T-helper 17 cell (primary cell): Measurements from ENCODE around the gene ZFYVE9. TPM values are rescaled to one million over a fixed set of nuclear protein-coding genes. Genes with fewer than 3 reads are reported as not detected.

ENCODE experiments used
- ATAC-seq: fragments of 150-1000 bp; cut with Tn5 transposase; 2 replicates; pipeline ENCODE4 v1.10.0; 2021; ENCODE audit warnings: mild to moderate bottlenecking, moderate library complexity
- DNase-seq, 3 donors: peaks; one replicate each; pipeline versions ENCODE4 v3.0.0 to v3.0.0-alpha.2; 2020 to 2021
- H3K9me3 ChIP-seq: one replicate; pipeline ENCODE4 v1.7.0; 2013; ENCODE audit warnings: low read length, mild to moderate bottlenecking; ENCODE audit not compliant: control insufficient read depth, poor library complexity, severe bottlenecking
- H3K27ac Mint-ChIP-seq: one replicate; pipeline ENCODE4 v1.8.0; 2022; ENCODE audit warnings: mild to moderate bottlenecking, moderate library complexity, mixed read lengths
- H3K27me3 Mint-ChIP-seq: one replicate; pipeline ENCODE4 v1.8.0; 2022; ENCODE audit warnings: mixed read lengths
- H3K36me3 Mint-ChIP-seq: one replicate; pipeline ENCODE4 v1.8.0; 2022; ENCODE audit warnings: low read depth, mixed read lengths
- H3K4me1 Mint-ChIP-seq: one replicate; pipeline ENCODE4 v1.8.0; 2022; ENCODE audit warnings: mild to moderate bottlenecking, mixed read lengths
- H3K4me3 Mint-ChIP-seq: one replicate; pipeline ENCODE4 v1.8.0; 2022; ENCODE audit warnings: mild to moderate bottlenecking, moderate library complexity, mixed read lengths
- total RNA-seq, 4 donors: library from RNA in 2 of 4; stranded (reverse) in 2 of 4; gene quantifications; one replicate each; pipeline ENCODE4 v1.2.3 and lab custom pipeline; 2022 to 2026

ZFYVE9 gene
- total RNA-seq, 2 donors from 2014 or later, result 3.7 to 5.7 TPM

GRCh38 chr1:52253421-52253820, 111.5 kb downstream of the ZFYVE9 start:
- Mint-ChIP-seq H3K27me3 (no peaks in the 10 kb centered on the region), H3K4me3 (no peak overlapping the region), H3K27ac (no peak overlapping the region), H3K36me3 (peaks cover 3% of the 10 kb centered on the region), H3K4me1 (no peaks in the 10 kb centered on the region)
- no peak for ATAC-seq
- no peak for DNase-seq
- H3K9me3 ChIP-seq, result no peaks in the 10 kb centered on the region

DNA sequence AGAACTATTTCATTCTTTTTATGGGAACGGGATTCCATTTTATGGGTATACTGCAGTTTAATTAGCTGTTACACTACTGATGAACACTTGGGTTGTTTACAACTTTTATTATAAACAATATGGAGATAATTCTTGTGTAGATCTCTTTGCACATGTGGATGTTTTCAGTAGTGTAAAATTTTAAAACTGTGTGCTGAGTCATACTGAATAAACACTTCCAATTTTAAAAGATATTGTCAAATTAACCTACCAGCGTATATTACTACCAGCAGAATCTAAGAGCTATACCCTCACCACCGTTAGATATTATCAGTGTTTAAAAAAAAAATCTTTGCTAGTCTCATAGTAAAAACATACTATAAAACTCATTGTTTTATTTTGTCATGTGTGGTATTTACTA, 118.0 kb downstream of the ZFYVE9 start:
- H3K9me3 ChIP-seq, result no peaks in the 10 kb centered on the region
- H3K36me3 Mint-ChIP-seq, result peaks cover 3% of the 10 kb centered on the region
- no peak for ATAC-seq
- H3K27ac Mint-ChIP-seq, result no peak overlapping the region
- H3K27me3 Mint-ChIP-seq, result no peaks in the 10 kb centered on the region
- no peak for DNase-seq
- H3K4me1 Mint-ChIP-seq, result peaks cover 5% of the 10 kb centered on the region
- no peak overlapping the region for H3K4me3 Mint-ChIP-seq

DNA sequence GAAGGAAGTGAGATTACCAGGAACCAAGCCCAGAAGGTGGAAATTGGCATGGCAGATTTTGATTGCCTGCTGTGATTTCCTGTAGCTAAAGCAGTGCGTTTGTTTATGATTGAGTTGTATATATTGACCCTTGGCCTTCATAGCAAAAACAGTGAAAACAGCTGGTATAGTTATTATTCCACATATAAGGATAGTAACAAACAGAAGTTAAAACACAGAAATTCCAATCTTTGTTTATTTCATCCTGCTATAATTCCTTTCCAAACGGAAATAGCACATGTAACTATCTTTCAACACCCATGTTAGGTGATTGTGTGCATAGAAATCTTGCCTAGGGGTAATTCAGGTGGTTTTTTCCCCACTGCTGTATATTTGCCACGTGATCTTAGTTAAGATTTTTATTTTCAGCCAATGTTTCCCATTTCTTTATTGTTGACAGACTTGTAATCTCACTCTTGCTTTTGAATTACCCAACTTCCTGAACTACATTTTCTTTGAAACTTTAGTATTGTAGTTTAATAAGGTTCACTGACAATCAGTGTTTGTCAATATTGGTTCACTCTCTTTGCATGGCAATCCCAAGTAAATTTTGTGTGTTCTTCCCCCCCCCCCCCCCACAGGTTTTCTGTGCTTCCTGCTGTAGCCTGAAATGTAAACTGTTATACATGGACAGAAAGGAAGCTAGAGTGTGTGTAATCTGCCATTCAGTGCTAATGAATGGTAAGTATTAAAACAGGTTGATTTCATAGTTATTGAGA, 121.4 kb downstream of the ZFYVE9 start:
- H3K36me3 Mint-ChIP-seq, result peaks cover 8% of the 10 kb centered on the region
- no peaks in the 10 kb centered on the region for H3K9me3 ChIP-seq
- H3K27me3 Mint-ChIP-seq, result no peaks in the 10 kb centered on the region
- H3K4me1 Mint-ChIP-seq, result peaks cover 9% of the 10 kb centered on the region
- H3K27ac Mint-ChIP-seq, result no peak overlapping the region
- no peak for ATAC-seq
- no peak for DNase-seq
- no peak overlapping the region for H3K4me3 Mint-ChIP-seq

DNA sequence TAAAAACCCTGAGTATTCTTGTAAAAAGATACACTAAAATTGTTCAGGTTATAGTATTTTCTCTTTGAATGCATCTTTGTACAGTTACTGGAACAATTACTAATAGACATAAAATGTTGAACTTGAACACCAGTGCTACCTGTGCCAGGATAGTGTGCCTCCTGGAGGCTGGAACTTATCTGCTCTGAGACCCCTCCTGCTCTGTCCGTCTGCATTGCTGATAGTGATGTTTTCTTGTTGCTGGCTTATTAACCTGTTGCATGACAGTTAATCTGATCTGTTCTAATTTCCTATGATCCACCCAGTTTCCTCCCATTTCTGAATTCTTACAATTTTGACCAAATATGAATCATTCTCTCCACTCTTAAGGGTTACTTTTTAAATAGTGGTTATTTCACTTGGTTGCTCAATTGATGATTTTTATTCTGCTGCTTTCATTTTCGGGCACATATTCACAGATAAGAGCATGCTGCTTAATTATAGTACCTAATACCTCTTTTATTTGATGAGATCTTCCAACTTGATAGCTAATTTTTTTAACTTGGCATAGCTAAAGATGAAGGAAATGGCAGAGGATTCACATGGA, 122.7 kb downstream of the ZFYVE9 start:
- Mint-ChIP-seq H3K36me3 (peaks cover 8% of the 10 kb centered on the region), H3K27me3 (no peaks in the 10 kb centered on the region), H3K4me3 (no peak overlapping the region), H3K27ac (no peak overlapping the region), H3K4me1 (peaks cover 9% of the 10 kb centered on the region)
- no peak for DNase-seq
- no peaks in the 10 kb centered on the region for H3K9me3 ChIP-seq
- no peak for ATAC-seq

DNA sequence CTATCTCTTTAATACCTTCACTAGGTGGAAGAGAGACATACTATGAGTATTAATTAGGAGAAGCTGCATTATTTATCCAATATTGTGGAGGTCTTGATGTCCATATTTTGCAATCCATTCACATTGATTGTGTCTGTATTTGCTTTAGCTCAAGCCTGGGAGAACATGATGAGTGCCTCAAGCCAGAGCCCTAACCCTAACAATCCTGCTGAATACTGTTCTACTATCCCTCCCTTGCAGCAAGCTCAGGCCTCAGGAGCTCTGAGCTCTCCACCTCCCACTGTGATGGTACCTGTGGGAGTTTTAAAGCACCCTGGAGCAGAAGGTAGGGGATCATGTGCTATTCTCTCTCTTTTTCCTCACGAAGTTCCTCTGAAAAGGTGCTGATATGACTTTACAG, 124.6 kb downstream of the ZFYVE9 start:
- Mint-ChIP-seq H3K36me3 (peaks cover 10% of the 10 kb centered on the region), H3K4me3 (no peak overlapping the region), H3K27ac (no peak overlapping the region), H3K27me3 (no peaks in the 10 kb centered on the region), H3K4me1 (peaks cover 6% of the 10 kb centered on the region)
- no peaks in the 10 kb centered on the region for H3K9me3 ChIP-seq
- no peak for ATAC-seq
- no peak for DNase-seq

GRCh38 chr1:52268372-52268771, 126.5 kb downstream of the ZFYVE9 start:
- H3K4me3 Mint-ChIP-seq, result no peak overlapping the region
- no peaks in the 10 kb centered on the region for H3K27me3 Mint-ChIP-seq
- DNase-seq, result no peak
- peaks cover 10% of the 10 kb centered on the region for H3K36me3 Mint-ChIP-seq
- ATAC-seq, result no peak
- peaks cover 6% of the 10 kb centered on the region for H3K4me1 Mint-ChIP-seq
- H3K9me3 ChIP-seq, result no peaks in the 10 kb centered on the region
- H3K27ac Mint-ChIP-seq, result no peak overlapping the region

DNA sequence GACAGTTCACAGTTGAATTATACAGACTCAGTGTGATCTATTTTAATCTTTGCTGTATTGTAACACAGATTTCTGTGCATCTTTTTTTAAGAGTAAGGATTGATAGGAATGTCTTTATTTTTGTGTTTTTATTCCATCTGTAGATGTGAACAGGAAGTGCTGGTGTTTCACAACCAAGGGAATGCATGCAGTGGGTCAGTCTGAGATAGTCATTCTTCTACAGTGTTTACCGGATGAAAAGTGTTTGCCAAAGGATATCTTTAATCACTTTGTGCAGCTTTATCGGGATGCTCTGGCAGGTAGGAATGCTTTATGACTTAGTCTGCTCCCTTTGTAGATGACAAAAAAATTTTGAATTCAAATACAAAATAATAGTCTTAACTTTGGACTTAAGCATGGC, 139.6 kb downstream of the ZFYVE9 start:
- Mint-ChIP-seq H3K4me3 (no peak overlapping the region), H3K27me3 (no peaks in the 10 kb centered on the region), H3K36me3 (peaks cover 8% of the 10 kb centered on the region), H3K4me1 (no peaks in the 10 kb centered on the region), H3K27ac (no peak overlapping the region)
- ATAC-seq, result no peak
- no peak for DNase-seq
- H3K9me3 ChIP-seq, result no peaks in the 10 kb centered on the region

- no peak overlapping the region for H3K4me3 Mint-ChIP-seq
- ATAC-seq (no peak), DNase-seq (no peak)
- no peaks in the 10 kb centered on the region for H3K9me3 ChIP-seq
- H3K4me1 Mint-ChIP-seq, result no peaks in the 10 kb centered on the region
- H3K36me3 Mint-ChIP-seq, result peaks cover 6% of the 10 kb centered on the region
- no peak overlapping the region for H3K27ac Mint-ChIP-seq
- H3K27me3 Mint-ChIP-seq, result no peaks in the 10 kb centered on the region
Observed at GRCh38 chr1:52288286-52288685, 146.4 kb downstream of the ZFYVE9 start.

DNA sequence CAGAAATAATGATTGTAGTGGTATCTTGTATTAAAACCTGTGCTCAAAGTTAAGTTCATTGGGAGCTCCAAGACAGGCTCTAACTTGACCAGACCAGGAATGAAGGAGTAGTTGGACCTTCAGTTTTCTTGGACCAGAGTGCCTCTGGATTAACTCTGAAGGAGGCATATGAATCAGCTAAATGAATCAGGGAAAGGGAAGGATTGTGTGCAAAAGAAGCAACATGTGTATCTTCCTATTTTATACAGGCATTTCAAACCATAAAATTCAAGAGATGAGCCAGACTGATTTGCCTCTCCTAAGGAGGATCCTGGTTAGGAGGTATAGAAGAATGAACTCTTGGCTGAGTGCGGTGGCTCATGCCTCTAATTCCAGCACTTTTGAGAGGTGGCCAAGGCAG, 152.7 kb downstream of the ZFYVE9 start:
- H3K36me3 Mint-ChIP-seq, result no peaks in the 10 kb centered on the region
- H3K9me3 ChIP-seq, result no peaks in the 10 kb centered on the region
- H3K4me1 Mint-ChIP-seq, result peaks cover 3% of the 10 kb centered on the region
- DNase-seq, result no peak
- no peak for ATAC-seq
- no peak overlapping the region for H3K4me3 Mint-ChIP-seq
- peak overlapping the region; percentile 14 for H3K27ac Mint-ChIP-seq
- no peaks in the 10 kb centered on the region for H3K27me3 Mint-ChIP-seq

DNA sequence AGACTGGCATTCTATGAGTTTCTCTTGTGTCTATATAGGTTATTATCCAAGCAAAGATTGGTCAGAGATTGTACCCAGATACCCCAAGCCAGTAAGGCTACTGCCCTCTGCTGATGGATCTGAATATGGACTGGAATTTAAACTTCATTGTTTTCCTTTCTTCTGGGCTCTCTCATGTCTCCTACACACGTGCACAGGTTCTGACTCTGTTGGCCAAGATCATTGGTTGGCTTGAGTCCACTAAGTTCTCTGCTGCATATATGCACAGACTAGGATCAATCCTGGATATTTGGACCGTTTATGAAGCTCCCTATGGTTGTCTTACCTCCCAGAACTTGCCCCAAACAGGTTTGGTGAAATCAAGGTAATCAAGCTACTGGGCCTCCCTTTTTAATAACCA, 154.5 kb downstream of the ZFYVE9 start:
- DNase-seq, result no peak
- Mint-ChIP-seq H3K4me1 (peaks cover 3% of the 10 kb centered on the region), H3K27ac (no peak overlapping the region), H3K4me3 (no peak overlapping the region), H3K36me3 (no peaks in the 10 kb centered on the region), H3K27me3 (no peaks in the 10 kb centered on the region)
- peak; percentile 58 for ATAC-seq
- no peaks in the 10 kb centered on the region for H3K9me3 ChIP-seq

GRCh38 chr1:52305417-52306226, 163.7 kb downstream of the ZFYVE9 start:
- peaks cover 9% of the 10 kb centered on the region for H3K36me3 Mint-ChIP-seq
- DNase-seq (no peak), ATAC-seq (no peak)
- H3K4me1 Mint-ChIP-seq, result peaks cover 4% of the 10 kb centered on the region
- H3K27ac Mint-ChIP-seq, result no peak overlapping the region
- H3K27me3 Mint-ChIP-seq, result no peaks in the 10 kb centered on the region
- no peak overlapping the region for H3K4me3 Mint-ChIP-seq
- no peaks in the 10 kb centered on the region for H3K9me3 ChIP-seq

GRCh38 chr1:52306227-52307006, 164.5 kb downstream of the ZFYVE9 start:
- H3K27ac Mint-ChIP-seq, result no peak overlapping the region
- H3K36me3 Mint-ChIP-seq, result peaks cover 9% of the 10 kb centered on the region
- DNase-seq (no peak), ATAC-seq (no peak)
- H3K4me3 Mint-ChIP-seq, result no peak overlapping the region
- H3K9me3 ChIP-seq, result no peaks in the 10 kb centered on the region
- no peaks in the 10 kb centered on the region for H3K27me3 Mint-ChIP-seq
- peaks cover 4% of the 10 kb centered on the region for H3K4me1 Mint-ChIP-seq

- no peaks in the 10 kb centered on the region for H3K27me3 Mint-ChIP-seq
Observed at GRCh38 chr1:52321061-52321460, 179.2 kb downstream of the ZFYVE9 start.

More at GRCh38 chr1:52321061-52321460, 179.2 kb downstream of the ZFYVE9 start:
- no peak for ATAC-seq
- H3K27ac Mint-ChIP-seq, result no peak overlapping the region
- DNase-seq, result no peak
- H3K4me3 Mint-ChIP-seq, result no peak overlapping the region
- H3K4me1 Mint-ChIP-seq, result no peaks in the 10 kb centered on the region
- no peaks in the 10 kb centered on the region for H3K36me3 Mint-ChIP-seq
- no peaks in the 10 kb centered on the region for H3K9me3 ChIP-seq
